NCI-H69 (cell line): ENCODE results near the gene TMBIM6.
"Not testable (repeated sequence)": the region's sequence is repeated elsewhere in the genome, so short reads cannot be mapped to it uniquely, and the experiment has no call there.

Experiments used
- DNase-seq: peaks from one replicate; lab custom pipeline; 2025; lab: John Stamatoyannopoulos, UW

The TMBIM6 gene

GRCh38 chr12:49740930-49741881 lies at the start of gene TMBIM6:
Gene TMBIM6 (plus strand): TSS chr12:49741557. CDS start chr12:49752494, 10,937 bp downstream.
- peak; percentile 100 for DNase-seq

GRCh38 chr12:49692851-49693250 lies 48.5 kb upstream of the TMBIM6 start:
- DNase-seq: no peak

DNA sequence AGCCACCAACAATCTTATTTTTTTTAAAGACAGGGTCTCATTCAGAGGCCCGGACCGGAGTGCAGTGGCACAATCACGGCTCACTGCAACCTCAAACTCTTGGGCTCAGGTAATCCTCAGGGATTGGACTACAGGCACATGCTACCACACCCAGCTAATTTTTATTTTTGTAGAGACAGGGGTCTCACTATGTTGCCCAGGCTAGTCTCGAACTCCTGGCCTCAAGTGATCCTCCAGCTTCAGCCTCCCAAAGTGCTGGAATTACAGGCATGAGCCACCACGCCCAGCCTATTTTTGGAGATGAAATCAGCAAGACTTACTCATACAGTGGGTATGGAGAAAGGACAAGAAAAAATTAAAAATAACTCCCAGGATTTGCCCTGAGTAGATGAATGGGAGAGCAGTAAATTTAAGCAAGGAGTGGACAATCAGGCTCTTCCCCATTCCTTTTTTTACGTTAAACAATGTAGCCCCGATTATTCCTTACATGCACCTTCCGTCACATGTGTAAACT lies 47.4 kb upstream of the TMBIM6 start:
- DNase-seq: no peak

- DNase-seq: no peak
Measured at GRCh38 chr12:49696723-49697122, 44.6 kb upstream of the TMBIM6 start.

DNA sequence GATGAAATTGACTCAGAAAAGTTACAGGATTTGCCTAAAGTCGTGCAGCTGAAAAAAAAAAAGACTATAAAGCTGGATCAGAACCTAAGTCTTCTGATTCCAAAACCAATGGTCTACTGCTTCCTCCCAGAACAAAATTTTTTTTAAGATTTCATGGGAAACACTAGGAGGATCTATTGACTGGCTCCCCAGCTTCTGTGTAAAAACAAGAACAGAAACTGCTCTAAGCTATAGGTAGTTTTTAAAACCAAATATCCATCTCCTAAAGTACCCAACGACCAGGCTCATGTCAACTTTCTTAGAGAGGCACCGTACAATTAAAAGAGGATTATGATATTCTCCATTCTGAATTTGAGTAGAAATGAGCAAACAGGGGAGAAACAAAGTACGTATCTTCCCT lies 43.5 kb upstream of the TMBIM6 start:
- DNase-seq: no peak

GRCh38 chr12:49698619-49699545 lies 42.5 kb upstream of the TMBIM6 start:
- DNase-seq: no peak

GRCh38 chr12:49702009-49702408 lies 39.3 kb upstream of the TMBIM6 start:
- DNase-seq: no peak

DNA sequence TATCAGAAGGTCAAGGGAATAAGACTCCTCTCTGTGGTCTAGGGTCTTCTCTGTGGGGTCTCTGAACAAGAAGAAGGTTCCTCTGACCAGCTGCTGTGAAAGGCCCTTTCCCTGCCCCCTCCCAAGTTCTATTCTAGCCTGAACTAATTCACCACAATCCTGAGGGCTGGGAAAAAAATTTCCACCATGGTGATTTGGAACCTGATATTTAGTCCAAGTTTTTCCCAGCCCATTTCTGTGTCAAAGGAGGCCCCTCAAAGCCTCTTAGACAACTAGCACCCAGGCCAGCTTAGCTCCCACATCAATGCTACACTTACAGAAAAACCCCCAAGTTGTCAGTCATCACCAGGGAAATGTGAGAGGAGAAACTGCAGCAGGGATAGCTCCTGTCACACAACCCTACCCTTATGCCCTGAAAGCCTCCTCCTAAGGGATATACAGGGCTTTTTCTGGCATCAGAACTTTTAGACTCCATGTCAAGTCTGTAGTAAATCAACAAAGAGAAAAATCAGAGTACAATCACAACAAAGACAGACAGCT lies 38.6 kb upstream of the TMBIM6 start:
- no peak for DNase-seq

DNA sequence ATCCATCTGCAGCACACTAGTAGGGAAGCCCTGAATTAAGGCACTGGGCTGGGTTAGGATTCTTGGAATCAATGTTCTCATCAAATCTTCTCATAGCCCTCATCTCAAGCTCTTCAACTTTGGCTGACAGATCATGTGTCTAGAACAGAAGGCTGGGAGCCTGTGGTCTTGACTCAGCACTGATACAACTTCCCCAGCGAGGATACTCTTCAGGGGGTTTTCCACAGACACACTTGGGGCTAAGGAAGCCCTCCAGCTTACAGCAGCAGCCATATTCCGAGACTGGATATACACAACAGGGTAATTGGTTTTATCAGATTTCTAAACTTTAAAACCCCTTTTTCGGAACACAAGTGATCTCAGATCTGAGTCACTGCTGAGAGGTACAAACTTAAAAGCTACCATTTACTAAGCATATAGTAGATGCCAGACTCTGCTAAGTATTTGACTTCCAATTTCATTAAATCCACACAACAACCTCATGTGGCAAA lies 37.7 kb upstream of the TMBIM6 start:
- no peak for DNase-seq

DNA sequence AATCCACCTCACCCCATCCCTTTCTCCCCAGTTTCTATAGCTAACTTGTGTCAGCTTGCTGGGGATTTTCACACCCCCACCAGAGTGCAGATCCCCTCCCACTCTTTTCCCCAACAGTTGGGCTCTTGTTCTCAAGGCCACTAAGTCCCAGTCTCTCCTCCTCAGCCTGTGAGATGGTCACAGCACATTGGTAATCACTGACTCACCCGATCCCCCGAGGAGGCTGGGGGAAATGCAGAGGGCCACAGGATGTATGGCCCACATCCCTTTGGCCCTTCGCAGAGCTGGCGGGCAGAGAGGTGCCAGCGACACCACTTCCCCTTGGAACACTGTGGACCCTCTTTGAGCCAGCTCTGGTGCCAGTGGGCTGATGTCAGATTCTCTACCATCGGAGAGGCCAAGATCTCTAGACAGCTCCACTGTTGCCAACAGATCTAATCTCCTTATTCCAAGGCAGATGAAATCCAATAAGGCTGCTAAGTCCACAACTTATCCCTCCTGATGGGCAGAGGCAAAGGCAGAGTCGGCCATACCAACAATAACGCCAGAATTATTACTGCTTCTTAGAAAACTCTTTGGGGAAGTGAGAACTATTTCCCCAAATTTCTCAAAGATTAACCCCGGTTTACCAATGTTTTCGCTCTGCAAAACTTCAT lies 35.8 kb upstream of the TMBIM6 start:
- peak; percentile 42 for DNase-seq

DNA sequence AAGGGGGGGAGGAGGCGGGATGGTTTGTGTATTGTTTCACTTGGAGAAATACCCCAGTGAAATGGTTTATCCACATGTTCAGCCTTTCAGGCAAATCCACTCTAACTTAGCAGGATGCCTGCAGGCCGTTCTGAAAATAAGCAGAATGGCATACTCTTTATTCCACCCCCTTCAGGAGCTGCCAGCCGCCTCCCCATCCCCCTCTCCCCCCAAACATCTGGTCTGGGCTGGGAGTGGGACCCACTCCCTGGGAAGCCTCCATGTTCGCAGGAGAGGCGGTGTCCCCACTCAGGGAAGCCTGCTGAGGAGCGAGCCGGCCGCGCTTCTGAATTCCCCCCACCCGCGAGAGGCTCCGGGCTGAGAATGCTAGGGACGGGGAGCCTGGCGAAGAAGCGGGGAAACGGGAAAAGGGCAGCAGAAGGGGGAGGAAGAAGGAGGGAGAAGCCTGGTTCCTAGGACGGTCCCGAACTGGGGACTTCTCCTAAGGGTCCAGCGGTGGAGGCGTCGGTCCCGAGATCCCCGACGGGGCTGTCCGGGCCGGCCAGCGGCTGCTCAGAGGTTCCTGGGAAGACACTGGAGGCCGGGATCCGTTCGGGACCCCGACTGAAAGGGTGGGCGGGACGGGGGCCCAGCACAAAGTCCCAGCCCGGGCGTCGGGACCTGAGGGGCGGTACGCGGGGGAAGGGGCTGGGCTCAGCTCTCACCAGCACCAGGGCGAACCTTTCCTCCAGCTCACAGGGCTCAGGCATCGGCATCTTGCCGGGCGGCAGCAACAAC lies 34.8 kb upstream of the TMBIM6 start:
- DNase-seq: peak; percentile 75

- peak; percentile 99 for DNase-seq
Measured at GRCh38 chr12:49707128-49707811, 34.1 kb upstream of the TMBIM6 start, which contains the start of gene FMNL3. Gene FMNL3 (minus strand): TSS chr12:49707405. CDS start chr12:49707180, 225 bp downstream.

DNA sequence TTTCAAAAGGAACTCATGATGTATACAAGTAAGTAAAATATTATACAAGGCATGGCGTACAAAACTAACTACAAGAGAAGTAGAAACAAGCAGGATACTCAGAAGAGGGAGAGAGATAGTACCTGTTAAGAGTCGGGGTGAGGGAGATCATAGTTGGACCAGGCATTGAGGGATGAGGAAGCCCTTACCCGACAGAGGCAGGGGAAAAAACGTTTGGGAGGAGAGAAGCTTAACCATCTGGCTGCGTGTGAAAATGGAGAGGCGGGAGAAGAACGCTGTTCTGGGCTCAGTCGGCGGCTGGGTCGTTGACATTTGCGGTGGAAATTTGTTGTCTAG lies 33.6 kb upstream of the TMBIM6 start:
- no peak for DNase-seq

GRCh38 chr12:49708851-49709250 lies 32.5 kb upstream of the TMBIM6 start:
- DNase-seq: peak; percentile 15

- not testable (repeated sequence) for DNase-seq
Measured at GRCh38 chr12:49713952-49714351, 27.4 kb upstream of the TMBIM6 start.

GRCh38 chr12:49716553-49716952 lies 24.8 kb upstream of the TMBIM6 start:
- no peak for DNase-seq

GRCh38 chr12:49717800-49718199 lies 23.6 kb upstream of the TMBIM6 start:
- DNase-seq: not testable (repeated sequence)

- DNase-seq: no peak
Measured at GRCh38 chr12:49720214-49720613, 21.1 kb upstream of the TMBIM6 start.

GRCh38 chr12:49721355-49721754 lies 20.0 kb upstream of the TMBIM6 start:
- DNase-seq: not testable (repeated sequence)

DNA sequence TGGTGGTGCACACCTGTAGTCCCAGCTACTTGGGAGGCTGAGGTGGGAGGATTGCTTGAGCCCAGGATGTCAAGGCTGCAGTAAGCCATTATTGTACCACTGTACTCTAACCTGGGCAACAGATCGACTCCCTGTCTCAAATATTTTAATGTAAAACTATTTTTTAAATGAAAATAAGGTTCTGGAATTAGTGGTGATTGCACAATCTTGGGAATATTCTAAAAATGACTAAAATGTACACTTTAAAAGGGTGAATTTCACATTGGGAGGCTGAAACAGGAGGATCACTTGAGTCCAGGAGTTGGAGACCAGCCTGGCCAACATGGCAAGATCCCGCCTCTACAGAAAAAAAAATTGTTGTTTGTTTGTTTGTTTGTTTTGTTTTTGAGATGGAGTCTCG lies 12.9 kb upstream of the TMBIM6 start:
- no peak for DNase-seq
